Cardiac fibroblast (primary cell): ENCODE data around the gene ARHGAP10.

Experiments
- DNase-seq, 2 donors: peaks; one replicate each; pipeline versions ENCODE4 v3.0.0 to v3.0.0-alpha.2; 2010; ENCODE audit warnings: low read depth in 2 of 2
- H3K4me3 ChIP-seq, 2 donors: replicated peaks in 1 of 2; 1 replicate in 1 of 2; 2 replicates in 1 of 2; pipeline ENCODE4 v1.5.1; 2011; ENCODE audit warnings: low read depth in 2 of 2, low read length in 2 of 2, mild to moderate bottlenecking in 2 of 2, moderate library complexity in 1 of 2
- CTCF ChIP-seq: IDR thresholded peaks from one replicate; pipeline ENCODE4 v1.5.1; 2011; ENCODE audit warnings: low read depth, mild to moderate bottlenecking, low read length, inconsistent platforms

Gene ARHGAP10

GRCh38 chr4:148044089-148044911 lies 312.4 kb downstream of the ARHGAP10 start:
- DNase-seq, result no peak
- no peak for TF ChIP-seq CTCF
- no peak overlapping the region for H3K4me3 ChIP-seq

- peak; percentile 23 to 31 for DNase-seq
- H3K4me3 ChIP-seq, result no peak overlapping the region
- peak; percentile 9 for TF ChIP-seq CTCF
Observed at GRCh38 chr4:148044912-148045352, 313.0 kb downstream of the ARHGAP10 start.

GRCh38 chr4:148048598-148048997 lies 316.7 kb downstream of the ARHGAP10 start:
- TF ChIP-seq CTCF, result no peak
- H3K4me3 ChIP-seq, result no peak overlapping the region
- no peak for DNase-seq

- DNase-seq, result no peak
- H3K4me3 ChIP-seq, result no peak overlapping the region
- TF ChIP-seq CTCF, result no peak
Observed at GRCh38 chr4:148051403-148051802, 319.5 kb downstream of the ARHGAP10 start.

- DNase-seq, result peak in 1 of 2 donors; percentile 25
- no peak overlapping the region for H3K4me3 ChIP-seq
- no peak for TF ChIP-seq CTCF
Observed at GRCh38 chr4:148052448-148052847, 320.6 kb downstream of the ARHGAP10 start.

GRCh38 chr4:148053298-148054003 lies 321.6 kb downstream of the ARHGAP10 start:
- DNase-seq, result peak in 1 of 2 donors; percentile 21
- H3K4me3 ChIP-seq, result no peak overlapping the region
- TF ChIP-seq CTCF, result no peak
